Measurements from ENCODE around the gene SLC9A2. TPM values are rescaled to one million over a fixed set of nuclear protein-coding genes. Genes with fewer than 3 reads are reported as not detected.

The SLC9A2 gene
- total RNA-seq, 1 experiment from 2014 or later, result not detected

GRCh38 chr2:102736410-102737409, 117.4 kb downstream of the SLC9A2 start:
- DNase-seq, result peak; percentile 92
- Histone ChIP-seq H3K9ac (ENCODE audit: low read length) (peak overlapping the region; percentile 86), H4K20me1 (ENCODE audit: insufficient read depth, low read depth, low read length) (no peaks in the 10 kb centered on the region; the same call in 1 of the 2 replicates), H3K36me3 (ENCODE audit: insufficient read depth, low read length) (peaks cover 5% of the 10 kb centered on the region; the same call in 1 of the 2 replicates), H3K27me3 (ENCODE audit: low read length) (no peaks in the 10 kb centered on the region), H3K4me3 (ENCODE audit: low read length) (peak overlapping the region; percentile 85), H3K9me3 (ENCODE audit: low read length) (peaks cover 2% of the 10 kb centered on the region), H3K9me2 (replicated peaks; ENCODE audit: insufficient read depth, low read length) (no peaks in the 10 kb centered on the region), H3K27ac (ENCODE audit: low read length) (no peak overlapping the region), H2AFZ (ENCODE audit: low read length) (peak overlapping the region; percentile 64), H3K4me1 (ENCODE audit: low read length) (peaks cover 35% of the 10 kb centered on the region), H3K4me2 (ENCODE audit: low read depth, low read length, poor library complexity, severe bottlenecking) (peak overlapping the region; percentile 87), H3K79me2 (ENCODE audit: low read length) (peaks cover 87% of the 10 kb centered on the region)

GRCh38 chr2:102737431-102737830, 118.1 kb downstream of the SLC9A2 start:
- Histone ChIP-seq H3K9me3 (ENCODE audit: low read length) (peaks cover 5% of the 10 kb centered on the region), H3K27me3 (ENCODE audit: low read length) (no peaks in the 10 kb centered on the region), H4K20me1 (ENCODE audit: insufficient read depth, low read depth, low read length) (no peaks in the 10 kb centered on the region; the same call in 1 of the 2 replicates), H3K9ac (ENCODE audit: low read length) (peak overlapping the region; percentile 86), H3K36me3 (ENCODE audit: insufficient read depth, low read length) (peaks cover 3% of the 10 kb centered on the region; the same call in 1 of the 2 replicates), H3K4me1 (ENCODE audit: low read length) (peaks cover 35% of the 10 kb centered on the region), H2AFZ (ENCODE audit: low read length) (peak overlapping the region; percentile 64; the same call in 1 of the 2 replicates), H3K4me3 (ENCODE audit: low read length) (peak overlapping the region; percentile 85), H3K27ac (ENCODE audit: low read length) (no peak overlapping the region), H3K79me2 (ENCODE audit: low read length) (peaks cover 88% of the 10 kb centered on the region), H3K4me2 (ENCODE audit: low read depth, low read length, poor library complexity, severe bottlenecking) (peak overlapping the region; percentile 87), H3K9me2 (replicated peaks; ENCODE audit: insufficient read depth, low read length) (no peaks in the 10 kb centered on the region)
- DNase-seq, result peak; percentile 45

- H3K9ac ChIP-seq (ENCODE audit: low read length), result no peak overlapping the region
- H4K20me1 ChIP-seq (ENCODE audit: insufficient read depth, low read depth, low read length), result no peaks in the 10 kb centered on the region
- H3K4me3 ChIP-seq (ENCODE audit: low read length), result no peak overlapping the region
- H3K27ac ChIP-seq (ENCODE audit: low read length), result no peak overlapping the region
- no peak overlapping the region for H2AFZ ChIP-seq (ENCODE audit: low read length)
- peaks cover 5% of the 10 kb centered on the region for H3K9me3 ChIP-seq (ENCODE audit: low read length)
- no peak overlapping the region for H3K4me2 ChIP-seq (ENCODE audit: low read depth, low read length, poor library complexity, severe bottlenecking)
- no peaks in the 10 kb centered on the region for H3K4me1 ChIP-seq (ENCODE audit: low read length)
- DNase-seq, result no peak
- no peaks in the 10 kb centered on the region for H3K36me3 ChIP-seq (ENCODE audit: insufficient read depth, low read length)
- peaks cover 72% of the 10 kb centered on the region for H3K79me2 ChIP-seq (ENCODE audit: low read length)
- no peaks in the 10 kb centered on the region for H3K9me2 ChIP-seq (replicated peaks; ENCODE audit: insufficient read depth, low read length)
- no peaks in the 10 kb centered on the region for H3K27me3 ChIP-seq (ENCODE audit: low read length)
Observed at GRCh38 chr2:102743259-102743658, 123.9 kb downstream of the SLC9A2 start.

GRCh38 chr2:102748107-102748506, 128.8 kb downstream of the SLC9A2 start:
- Histone ChIP-seq H3K4me1 (ENCODE audit: low read length) (peaks cover 38% of the 10 kb centered on the region), H4K20me1 (ENCODE audit: insufficient read depth, low read depth, low read length) (no peaks in the 10 kb centered on the region), H3K79me2 (ENCODE audit: low read length) (peaks cover 65% of the 10 kb centered on the region), H3K27ac (ENCODE audit: low read length) (no peak overlapping the region), H2AFZ (ENCODE audit: low read length) (no peak overlapping the region), H3K4me3 (ENCODE audit: low read length) (no peak overlapping the region), H3K9me2 (replicated peaks; ENCODE audit: insufficient read depth, low read length) (no peaks in the 10 kb centered on the region), H3K9ac (ENCODE audit: low read length) (no peak overlapping the region), H3K4me2 (ENCODE audit: low read depth, low read length, poor library complexity, severe bottlenecking) (no peak overlapping the region), H3K36me3 (ENCODE audit: insufficient read depth, low read length) (no peaks in the 10 kb centered on the region), H3K9me3 (ENCODE audit: low read length) (no peaks in the 10 kb centered on the region), H3K27me3 (ENCODE audit: low read length) (no peaks in the 10 kb centered on the region)
- DNase-seq, result no peak

- Histone ChIP-seq H3K9me2 (replicated peaks; ENCODE audit: insufficient read depth, low read length) (no peaks in the 10 kb centered on the region), H3K4me1 (ENCODE audit: low read length) (peaks cover 39% of the 10 kb centered on the region), H3K4me2 (ENCODE audit: low read depth, low read length, poor library complexity, severe bottlenecking) (peak overlapping the region; percentile 11), H3K9me3 (ENCODE audit: low read length) (no peaks in the 10 kb centered on the region), H2AFZ (ENCODE audit: low read length) (no peak overlapping the region), H3K27me3 (ENCODE audit: low read length) (no peaks in the 10 kb centered on the region), H3K4me3 (ENCODE audit: low read length) (no peak overlapping the region; the same call in 1 of the 2 replicates), H3K79me2 (ENCODE audit: low read length) (peaks cover 69% of the 10 kb centered on the region), H3K36me3 (ENCODE audit: insufficient read depth, low read length) (no peaks in the 10 kb centered on the region), H4K20me1 (ENCODE audit: insufficient read depth, low read depth, low read length) (no peaks in the 10 kb centered on the region), H3K9ac (ENCODE audit: low read length) (no peak overlapping the region), H3K27ac (ENCODE audit: low read length) (peak overlapping the region; percentile 59)
- DNase-seq, result peak; percentile 85
Observed at GRCh38 chr2:102749938-102750337, 130.6 kb downstream of the SLC9A2 start.

- no peaks in the 10 kb centered on the region for H3K9me3 ChIP-seq (ENCODE audit: low read length)
- no peak overlapping the region for H3K4me2 ChIP-seq (ENCODE audit: low read depth, low read length, poor library complexity, severe bottlenecking)
- H3K9me2 ChIP-seq (replicated peaks; ENCODE audit: insufficient read depth, low read length), result no peaks in the 10 kb centered on the region
- H3K27ac ChIP-seq (ENCODE audit: low read length), result no peak overlapping the region
- no peak overlapping the region for H3K4me3 ChIP-seq (ENCODE audit: low read length)
- no peak overlapping the region for H3K9ac ChIP-seq (ENCODE audit: low read length)
- no peaks in the 10 kb centered on the region for H4K20me1 ChIP-seq (ENCODE audit: insufficient read depth, low read depth, low read length)
- no peaks in the 10 kb centered on the region for H3K27me3 ChIP-seq (ENCODE audit: low read length)
- H3K79me2 ChIP-seq (ENCODE audit: low read length), result peaks cover 59% of the 10 kb centered on the region
- no peak overlapping the region for H2AFZ ChIP-seq (ENCODE audit: low read length)
- peak; percentile 84 for DNase-seq
- H3K4me1 ChIP-seq (ENCODE audit: low read length), result peaks cover 38% of the 10 kb centered on the region
- no peaks in the 10 kb centered on the region for H3K36me3 ChIP-seq (ENCODE audit: insufficient read depth, low read length)
Observed at GRCh38 chr2:102753563-102754159, 134.3 kb downstream of the SLC9A2 start.

GRCh38 chr2:102754456-102755145, 135.2 kb downstream of the SLC9A2 start:
- no peaks in the 10 kb centered on the region for H3K9me2 ChIP-seq (replicated peaks; ENCODE audit: insufficient read depth, low read length)
- no peak overlapping the region for H3K27ac ChIP-seq (ENCODE audit: low read length)
- no peaks in the 10 kb centered on the region for H4K20me1 ChIP-seq (ENCODE audit: insufficient read depth, low read depth, low read length)
- H3K79me2 ChIP-seq (ENCODE audit: low read length), result peaks cover 63% of the 10 kb centered on the region
- no peaks in the 10 kb centered on the region for H3K27me3 ChIP-seq (ENCODE audit: low read length)
- no peak overlapping the region for H3K9ac ChIP-seq (ENCODE audit: low read length)
- no peak overlapping the region for H3K4me2 ChIP-seq (ENCODE audit: low read depth, low read length, poor library complexity, severe bottlenecking)
- no peak overlapping the region for H2AFZ ChIP-seq (ENCODE audit: low read length)
- no peaks in the 10 kb centered on the region for H3K9me3 ChIP-seq (ENCODE audit: low read length)
- DNase-seq, result no peak
- peaks cover 31% of the 10 kb centered on the region for H3K4me1 ChIP-seq (ENCODE audit: low read length)
- H3K36me3 ChIP-seq (ENCODE audit: insufficient read depth, low read length), result no peaks in the 10 kb centered on the region
- H3K4me3 ChIP-seq (ENCODE audit: low read length), result no peak overlapping the region
